Ishikawa (cell line): ENCODE results near the gene ARNT2.

Experiments
- CEBPB ChIP-seq: IDR thresholded peaks from 2 replicates; pipeline ENCODE4 v1.6.1; 2012
- EGR1 ChIP-seq: IDR thresholded peaks from 2 replicates; pipeline ENCODE4 v1.6.1; 2012
- EP300 ChIP-seq: IDR thresholded peaks from 2 replicates; pipeline ENCODE4 v1.6.1; 2012; ENCODE audit warnings: borderline replicate concordance
- NFIC ChIP-seq: IDR thresholded peaks from 2 replicates; pipeline ENCODE4 v1.6.1; 2012
- RAD21 ChIP-seq: IDR thresholded peaks from 2 replicates; pipeline ENCODE4 v1.6.1; 2012; ENCODE audit warnings: low read depth
- TCF12 ChIP-seq: IDR thresholded peaks from 2 replicates; pipeline ENCODE4 v1.6.1; 2012; ENCODE audit warnings: low read depth
- YY1 ChIP-seq: IDR thresholded peaks from 2 replicates; pipeline ENCODE4 v1.6.1; 2012; ENCODE audit warnings: low read depth
- ZBTB7A ChIP-seq: IDR thresholded peaks from 2 replicates; pipeline ENCODE4 v1.6.1; 2012; ENCODE audit warnings: low read depth

DNA sequence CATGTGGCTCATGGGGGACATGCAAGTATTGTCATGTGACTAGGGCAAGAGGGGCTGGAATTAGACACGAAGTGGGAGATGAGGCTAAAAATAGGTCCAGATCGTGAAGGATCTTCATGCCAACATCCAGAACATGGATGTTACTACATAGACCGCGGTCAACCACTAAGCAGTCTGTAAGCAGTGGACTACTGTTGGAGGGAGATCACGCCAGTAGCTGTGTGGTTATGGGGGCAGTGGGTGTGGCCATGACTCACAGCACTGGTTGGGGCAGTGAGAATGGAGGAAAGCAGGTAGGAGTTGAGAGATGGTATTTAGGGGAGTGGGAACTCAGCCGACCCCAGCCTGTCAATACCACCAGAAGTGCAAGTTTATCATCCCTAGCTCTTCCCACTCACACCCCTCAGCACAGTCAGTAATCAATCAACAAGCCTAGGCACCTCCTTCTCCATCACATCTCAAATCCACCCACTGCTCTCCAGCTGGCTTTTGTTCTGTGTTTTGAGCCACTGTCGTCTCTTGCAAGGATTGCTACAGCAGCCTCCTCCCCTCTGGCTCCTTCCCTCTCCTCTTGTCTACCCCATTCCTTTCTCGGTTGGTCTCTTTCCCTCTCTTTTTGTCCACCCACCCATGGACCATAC lies 183.8 kb downstream of the ARNT2 start:
- no peak for TF ChIP-seq EP300
- no peak for TF ChIP-seq NFIC
- TF ChIP-seq TCF12, result no peak
- no peak for TF ChIP-seq RAD21
- no peak for TF ChIP-seq YY1
- no peak for TF ChIP-seq EGR1
- TF ChIP-seq ZBTB7A, result no peak
- TF ChIP-seq CEBPB, result no peak
